ENCODE measurements around the gene RPL22. TPM values are rescaled to one million over a fixed set of nuclear protein-coding genes. Genes with fewer than 3 reads are reported as not detected.

The RPL22 gene
- total RNA-seq, 4 donors from 2014 or later, result 149 to 243 (median 178) TPM

DNA sequence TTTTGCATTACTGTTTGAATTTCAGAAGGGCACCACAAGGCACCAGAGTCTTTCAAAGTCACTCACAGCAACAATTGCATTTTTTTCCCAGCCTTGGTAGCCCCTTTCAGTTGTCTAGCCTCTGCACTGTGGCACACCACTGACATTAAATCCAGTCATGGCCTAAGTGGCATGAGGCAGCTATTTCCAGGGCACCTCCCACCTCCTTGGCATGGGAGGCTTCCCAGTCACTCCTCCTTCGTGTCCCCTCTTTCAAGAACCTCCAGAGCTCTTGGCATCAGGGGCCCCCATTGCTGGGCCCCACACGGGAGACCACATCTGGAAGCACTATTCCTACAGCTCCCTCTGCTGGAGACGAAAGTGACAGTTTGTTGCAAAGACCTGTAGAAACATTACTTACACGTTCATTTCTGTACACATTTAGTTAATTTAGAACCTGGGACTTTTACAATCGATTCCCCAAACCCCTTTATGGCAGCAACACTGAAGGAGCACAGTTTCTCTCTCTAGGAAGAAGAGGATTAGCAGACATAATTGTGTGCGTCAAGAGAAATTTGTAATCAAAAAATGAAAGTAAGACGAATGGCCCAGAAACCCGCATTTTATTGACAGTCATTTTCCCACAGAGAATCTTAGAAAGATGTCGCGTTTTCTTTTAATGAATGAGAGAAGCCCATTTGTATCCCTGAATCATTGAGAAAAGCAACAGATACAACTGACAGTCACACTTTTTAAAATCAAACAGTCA is 13.6 kb downstream of the RPL22 start:
- TF ChIP-seq, protein P1, sequence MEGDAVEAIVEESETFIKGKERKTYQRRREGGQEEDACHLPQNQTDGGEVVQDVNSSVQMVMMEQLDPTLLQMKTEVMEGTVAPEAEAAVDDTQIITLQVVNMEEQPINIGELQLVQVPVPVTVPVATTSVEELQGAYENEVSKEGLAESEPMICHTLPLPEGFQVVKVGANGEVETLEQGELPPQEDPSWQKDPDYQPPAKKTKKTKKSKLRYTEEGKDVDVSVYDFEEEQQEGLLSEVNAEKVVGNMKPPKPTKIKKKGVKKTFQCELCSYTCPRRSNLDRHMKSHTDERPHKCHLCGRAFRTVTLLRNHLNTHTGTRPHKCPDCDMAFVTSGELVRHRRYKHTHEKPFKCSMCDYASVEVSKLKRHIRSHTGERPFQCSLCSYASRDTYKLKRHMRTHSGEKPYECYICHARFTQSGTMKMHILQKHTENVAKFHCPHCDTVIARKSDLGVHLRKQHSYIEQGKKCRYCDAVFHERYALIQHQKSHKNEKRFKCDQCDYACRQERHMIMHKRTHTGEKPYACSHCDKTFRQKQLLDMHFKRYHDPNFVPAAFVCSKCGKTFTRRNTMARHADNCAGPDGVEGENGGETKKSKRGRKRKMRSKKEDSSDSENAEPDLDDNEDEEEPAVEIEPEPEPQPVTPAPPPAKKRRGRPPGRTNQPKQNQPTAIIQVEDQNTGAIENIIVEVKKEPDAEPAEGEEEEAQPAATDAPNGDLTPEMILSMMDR (IDR thresholded peaks at IDR 0.05; ENCODE audit: low read depth), result no peak

DNA sequence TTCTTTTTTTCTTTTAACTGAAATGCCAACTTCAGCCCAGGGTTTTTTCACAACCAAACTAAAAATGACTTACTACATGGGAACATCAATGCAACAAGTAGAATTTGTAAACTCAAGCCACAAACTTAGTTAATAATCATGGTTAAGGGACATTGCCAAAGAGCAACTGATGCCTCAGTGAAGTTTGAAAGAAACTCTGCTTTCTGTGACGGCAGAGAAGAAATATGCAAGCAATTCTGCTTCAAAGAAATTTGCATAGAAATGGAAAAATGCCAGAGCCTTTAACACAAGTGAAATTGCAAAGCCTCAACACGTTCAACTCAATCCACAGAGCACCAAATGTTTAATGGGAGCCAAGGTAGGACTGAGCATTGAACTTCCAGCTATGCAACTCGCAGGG is 14.2 kb downstream of the RPL22 start:
- TF ChIP-seq, protein P1 (IDR thresholded peaks at IDR 0.05; ENCODE audit: low read depth), result no peak

DNA sequence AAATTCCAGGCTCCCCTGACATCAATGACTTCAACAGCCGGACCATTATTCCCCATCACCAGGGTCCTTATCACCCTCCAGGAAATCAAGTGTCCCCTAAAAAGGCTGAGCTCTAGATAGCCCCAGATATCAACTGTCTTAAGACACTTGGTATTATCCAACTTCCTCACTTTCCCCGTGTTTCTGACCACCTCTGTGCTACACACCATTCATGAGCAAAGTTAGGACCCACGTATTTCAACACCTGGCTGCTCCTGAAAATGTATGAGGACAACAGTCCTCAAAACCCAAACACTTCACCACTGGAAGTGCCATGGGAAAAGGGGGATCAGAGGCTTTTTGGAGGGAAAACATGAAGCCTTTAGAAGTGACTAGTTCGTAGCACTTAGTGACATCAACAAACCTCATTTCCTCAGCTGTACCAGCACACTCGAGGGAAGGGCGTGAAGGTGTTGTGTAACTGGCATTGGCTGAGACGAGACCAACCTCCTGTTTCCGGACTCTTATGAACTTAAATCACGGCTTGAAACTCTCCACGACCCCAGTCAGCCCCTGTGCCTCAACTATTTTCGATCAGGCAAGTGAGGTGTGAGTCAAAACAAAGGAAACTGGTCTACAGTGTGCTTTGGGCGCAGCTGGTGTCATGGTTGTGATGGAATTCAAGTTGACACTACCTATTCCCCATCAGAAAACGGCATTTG is 15.2 kb downstream of the RPL22 start:
- TF ChIP-seq, protein P1 (IDR thresholded peaks at IDR 0.05; ENCODE audit: low read depth), result no peak

DNA sequence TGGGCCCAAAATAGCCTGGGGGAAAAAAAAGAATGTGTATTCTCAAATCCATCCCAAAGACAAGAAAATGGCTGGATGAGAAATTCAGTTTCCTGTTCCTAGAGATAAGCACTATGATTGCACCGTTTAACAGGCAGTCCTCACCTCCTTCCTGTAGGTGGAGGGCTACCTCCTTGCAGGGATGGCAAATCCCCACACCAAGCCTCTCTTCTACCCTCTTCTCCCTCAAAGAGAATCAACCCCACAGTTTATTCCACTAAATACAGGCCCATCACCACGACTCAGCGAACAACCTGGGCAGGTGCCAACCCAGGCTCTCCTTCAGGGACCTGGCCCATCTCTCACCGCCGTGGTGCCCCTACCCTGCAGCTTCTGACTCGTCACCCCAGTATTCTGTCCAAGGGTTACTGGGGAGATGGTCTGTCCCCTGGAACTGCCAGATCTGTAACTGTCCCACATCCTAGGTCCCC is 15.8 kb downstream of the RPL22 start:
- TF ChIP-seq, protein P1 (IDR thresholded peaks at IDR 0.05; ENCODE audit: low read depth), result no peak

DNA sequence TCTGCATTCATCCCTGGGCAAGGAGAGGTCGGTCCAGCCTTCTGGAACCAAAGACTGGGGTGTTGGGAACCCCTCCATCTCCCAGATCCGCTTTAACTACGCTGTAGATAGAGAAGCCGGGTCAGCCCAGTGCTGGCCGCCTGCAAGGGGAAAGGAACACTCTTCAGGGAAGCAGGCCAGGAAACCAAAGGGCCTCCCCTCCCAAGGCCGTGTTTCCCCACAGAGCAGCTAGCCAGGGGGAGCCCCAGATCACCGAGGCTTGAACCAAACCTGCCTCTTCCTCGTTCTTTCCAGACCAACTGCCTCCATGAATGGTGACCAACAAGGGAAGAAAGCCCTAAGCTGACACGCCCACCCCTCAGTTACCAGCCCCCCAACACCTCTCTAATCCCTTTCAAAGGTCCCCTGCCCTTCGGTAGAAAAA is 18.0 kb downstream of the RPL22 start:
- TF ChIP-seq, protein P1 (IDR thresholded peaks at IDR 0.05; ENCODE audit: low read depth), result no peak

DNA sequence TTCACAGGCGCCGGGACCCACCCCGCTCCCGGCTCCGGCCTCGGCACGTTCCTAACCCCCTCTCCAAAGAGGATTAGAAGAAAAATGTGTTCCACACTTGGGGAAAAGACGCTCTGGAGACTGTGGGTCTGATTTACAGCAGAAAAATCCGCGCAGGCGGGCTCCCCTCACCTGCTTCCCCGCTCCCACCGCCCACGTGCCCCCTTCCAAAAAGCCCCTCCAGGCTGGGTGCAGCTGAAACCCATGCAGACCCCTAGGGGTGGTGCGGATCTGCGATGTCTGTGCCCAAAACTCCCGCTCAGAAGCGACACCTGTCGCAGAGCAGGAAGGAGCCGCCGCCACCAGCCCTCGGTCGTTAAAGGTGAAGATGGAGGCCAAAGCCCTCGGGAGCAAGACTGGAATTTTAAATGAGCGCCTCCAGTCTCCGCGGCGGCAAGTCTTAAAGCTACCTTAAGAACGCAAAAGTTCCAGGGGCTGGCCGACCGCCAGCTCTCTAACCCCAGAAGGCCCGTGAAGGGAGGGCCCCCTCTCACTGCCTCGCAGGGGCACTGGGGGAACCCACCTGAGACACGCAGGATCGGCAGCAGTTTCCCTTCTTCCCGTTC is 18.6 kb downstream of the RPL22 start:
- TF ChIP-seq, protein P1 (IDR thresholded peaks at IDR 0.05; ENCODE audit: low read depth), result no peak

DNA sequence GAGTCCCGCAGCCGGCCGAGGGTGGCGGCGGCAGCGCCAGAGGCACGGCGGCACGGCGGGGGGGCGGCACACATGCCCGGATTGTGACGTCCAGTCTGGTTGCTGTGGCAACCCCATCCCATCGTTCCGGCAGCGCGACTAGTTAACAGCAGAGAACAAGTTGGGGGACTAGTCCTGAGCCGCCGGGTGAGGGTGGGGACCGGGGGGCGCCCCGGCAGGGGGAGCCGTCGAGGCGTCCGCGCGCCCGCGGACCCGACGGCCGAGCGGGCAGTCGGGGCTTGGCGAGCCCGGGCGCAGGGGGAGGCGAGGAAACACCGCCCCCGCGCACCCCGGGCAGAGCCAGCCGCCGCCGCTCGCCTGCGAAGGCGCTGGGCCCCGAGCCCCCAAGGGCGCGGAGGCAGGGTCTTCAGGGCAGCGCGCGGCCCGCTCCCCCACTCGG is 19.1 kb downstream of the RPL22 start, which contains the start of gene CHD5:
Gene CHD5, minus strand, starts transcription at position 54 of the 439 bp plus-strand sequence. CDS start 298 bp downstream, outside the sequence.
- TF ChIP-seq, protein P1 (IDR thresholded peaks at IDR 0.05; ENCODE audit: low read depth), result no peak

Measured in subcutaneous adipose tissue (tissue), 4 donors.